Non-pigmented ciliary epithelial cell (primary cell): Measurements from ENCODE around the gene MAPK8IP2.

Experiments
- DNase-seq: peaks from one replicate; pipeline ENCODE4 v3.0.0-alpha.2; 2010; ENCODE audit warnings: low read depth

The MAPK8IP2 gene

DNA sequence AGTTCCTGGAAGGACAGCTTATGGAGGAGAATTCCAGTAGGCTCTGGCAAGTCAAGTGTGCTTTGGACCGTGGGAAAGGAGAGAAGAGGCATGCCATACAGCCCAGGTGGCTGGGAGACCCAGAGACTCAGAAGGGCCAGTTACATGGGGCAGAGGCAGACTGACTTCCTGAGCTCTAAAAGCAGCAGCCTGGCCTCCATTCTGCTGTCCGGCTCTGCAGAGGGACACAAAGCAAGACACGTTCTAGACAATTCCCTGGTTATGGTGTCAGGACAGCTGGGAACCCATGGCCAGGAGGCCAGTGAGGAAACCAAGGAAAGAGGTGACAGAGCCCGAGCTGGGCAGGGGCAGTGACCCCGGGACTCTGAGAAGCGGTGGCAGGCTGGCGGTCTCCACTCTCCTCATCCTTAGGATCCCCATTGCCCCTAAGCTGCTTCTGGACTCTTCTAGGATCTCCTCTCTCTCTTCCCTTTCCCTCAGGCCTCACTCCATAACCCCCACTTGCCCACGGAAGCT lies 25.1 kb upstream of the MAPK8IP2 start:
- DNase-seq = no peak

GRCh38 chr22:50576070-50576469 lies 24.5 kb upstream of the MAPK8IP2 start:
- no peak for DNase-seq

- DNase-seq = no peak
These were observed 23.5 kb upstream of the MAPK8IP2 start for GRCh38 chr22:50576806-50577696.

DNA sequence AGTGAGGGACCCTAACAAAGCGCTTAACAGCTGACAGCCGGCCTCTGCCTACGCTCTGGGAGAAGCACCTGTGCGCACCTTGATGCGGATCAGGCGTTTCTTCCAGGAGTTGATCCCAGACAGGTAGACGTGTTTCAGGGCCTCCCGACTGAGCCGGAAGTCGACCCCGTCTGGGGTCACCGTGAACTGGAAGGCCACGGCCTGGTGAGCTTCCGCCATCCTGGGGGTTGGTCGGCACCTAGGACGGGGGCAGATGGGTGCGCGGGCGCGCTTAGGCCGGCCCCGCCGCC lies 23.0 kb upstream of the MAPK8IP2 start:
- DNase-seq = no peak

GRCh38 chr22:50577987-50578775 lies 22.4 kb upstream of the MAPK8IP2 start, which contains the start of gene CPT1B:
Gene CPT1B (minus strand): TSS chr22:50578427. CDS start chr22:50577915, 512 bp downstream.
- DNase-seq = no peak

- no peak for DNase-seq
These were observed 21.8 kb upstream of the MAPK8IP2 start for GRCh38 chr22:50578776-50579310.

GRCh38 chr22:50579752-50580151 lies 20.8 kb upstream of the MAPK8IP2 start:
- DNase-seq = no peak

GRCh38 chr22:50581031-50581949 lies 19.3 kb upstream of the MAPK8IP2 start:
- DNase-seq = no peak

- no peak for DNase-seq
These were observed 18.6 kb upstream of the MAPK8IP2 start for GRCh38 chr22:50581950-50582492.

DNA sequence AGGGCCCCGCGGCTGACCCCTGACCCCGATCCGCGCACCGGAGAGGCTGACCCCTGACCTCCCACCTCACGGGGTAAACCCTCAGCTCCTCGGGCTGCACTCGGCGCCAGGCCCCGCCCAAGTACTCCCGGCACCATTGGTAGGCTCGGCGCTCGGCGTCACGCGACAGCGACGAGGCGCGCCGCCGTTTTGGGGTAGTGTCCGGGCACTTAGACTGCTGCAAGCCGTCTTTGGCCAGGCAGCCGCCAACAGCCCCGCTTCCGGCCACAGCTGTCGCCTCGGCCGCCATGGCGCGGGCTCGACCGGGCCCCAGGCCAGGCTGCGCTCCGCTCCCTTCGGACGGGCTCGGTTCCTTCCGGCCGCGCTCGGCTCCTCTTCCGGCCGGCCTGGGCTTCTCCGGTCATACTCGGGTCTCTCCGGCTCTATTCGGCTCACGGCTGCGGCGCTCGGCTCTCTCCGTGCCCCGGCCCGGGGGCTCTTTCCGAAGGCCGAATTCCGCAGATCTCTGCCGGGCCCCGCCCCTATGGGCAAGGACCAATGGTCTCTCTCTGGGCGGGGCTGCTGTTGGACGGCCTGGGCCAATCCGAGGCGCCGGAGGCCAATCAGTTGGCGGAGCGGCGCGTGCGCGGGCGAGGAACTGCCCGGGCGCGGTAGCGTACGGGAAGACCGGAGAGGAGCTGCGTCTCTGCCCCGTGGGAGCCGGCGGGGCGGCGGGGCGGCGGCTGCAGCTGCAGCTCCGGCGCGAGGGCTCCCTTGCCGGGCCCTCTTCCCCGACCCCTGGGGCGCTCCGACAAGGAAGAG lies 17.9 kb upstream of the MAPK8IP2 start, which contains the start of gene CHKB:
CHKB (minus strand) TSS at position 357 of the 801 bp plus-strand sequence; CDS start at position 289, 68 bp downstream.
- peak; percentile 80 for DNase-seq

- no peak for DNase-seq
These were observed 17.2 kb upstream of the MAPK8IP2 start for GRCh38 chr22:50583294-50583861.

DNA sequence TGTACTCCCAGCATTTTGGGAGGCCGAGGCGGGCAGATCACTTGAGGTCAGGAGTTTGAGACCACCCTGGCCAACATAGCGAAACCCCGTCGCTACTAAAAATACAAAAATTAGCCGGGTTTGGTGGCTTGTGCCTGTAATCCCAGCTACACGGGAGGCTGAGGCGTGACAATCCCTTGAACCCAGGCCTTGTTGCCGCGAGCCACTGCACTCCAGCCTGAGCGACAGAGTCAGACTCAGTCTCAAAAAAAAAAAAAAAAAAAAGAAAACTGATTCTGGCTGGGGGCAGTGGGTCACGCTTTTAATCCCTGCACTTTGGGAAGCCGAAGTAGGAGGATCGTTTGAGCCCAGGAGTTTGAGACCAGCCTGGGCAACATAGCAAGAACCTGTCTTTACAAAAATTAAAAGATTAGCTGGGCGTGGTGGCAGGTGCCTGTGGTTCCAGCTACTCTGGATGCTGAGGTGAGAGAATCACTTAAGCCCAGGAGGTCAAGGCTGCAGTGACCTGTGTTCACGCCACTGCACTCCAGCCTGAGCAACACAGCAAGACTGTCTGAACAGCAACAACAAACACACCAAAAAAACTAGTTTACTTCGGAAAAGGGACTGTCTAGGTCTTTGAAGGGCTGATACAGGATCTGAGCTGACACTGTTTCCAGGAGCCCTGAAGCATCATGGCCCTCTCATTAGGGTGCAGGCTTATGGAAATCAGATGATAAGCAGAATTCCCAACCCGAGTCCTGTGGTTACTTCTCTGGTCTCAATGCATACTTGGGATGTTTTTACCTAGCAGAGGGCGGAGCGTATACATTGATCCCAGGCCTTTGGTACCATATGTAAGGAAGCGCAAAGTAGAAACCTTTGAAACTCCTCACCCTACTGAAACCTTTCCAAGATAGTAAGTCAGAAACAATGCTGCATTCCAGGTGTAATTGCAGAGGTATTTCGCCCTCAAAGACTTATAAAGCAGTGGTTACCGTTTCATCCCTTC lies 16.2 kb upstream of the MAPK8IP2 start:
- no peak for DNase-seq

DNA sequence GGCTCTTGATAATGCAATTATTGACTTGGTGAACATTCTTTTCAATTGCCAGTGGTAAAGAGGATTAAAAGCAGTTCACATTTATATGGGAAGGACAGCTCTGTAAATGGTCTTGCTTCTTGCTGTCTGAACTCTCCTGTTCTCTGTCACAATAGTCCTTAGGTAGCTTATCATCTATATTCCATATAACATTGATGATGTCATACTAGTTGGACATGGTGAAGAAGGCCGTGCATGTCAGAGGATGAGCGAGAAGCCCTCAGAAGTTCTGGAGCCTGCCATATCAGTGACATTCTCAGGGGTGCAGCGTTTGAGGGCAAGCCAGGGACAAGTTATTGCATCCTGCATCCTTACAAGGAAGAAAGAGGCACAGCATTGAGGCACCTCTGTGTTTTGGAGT lies 15.4 kb upstream of the MAPK8IP2 start:
- DNase-seq = no peak

DNA sequence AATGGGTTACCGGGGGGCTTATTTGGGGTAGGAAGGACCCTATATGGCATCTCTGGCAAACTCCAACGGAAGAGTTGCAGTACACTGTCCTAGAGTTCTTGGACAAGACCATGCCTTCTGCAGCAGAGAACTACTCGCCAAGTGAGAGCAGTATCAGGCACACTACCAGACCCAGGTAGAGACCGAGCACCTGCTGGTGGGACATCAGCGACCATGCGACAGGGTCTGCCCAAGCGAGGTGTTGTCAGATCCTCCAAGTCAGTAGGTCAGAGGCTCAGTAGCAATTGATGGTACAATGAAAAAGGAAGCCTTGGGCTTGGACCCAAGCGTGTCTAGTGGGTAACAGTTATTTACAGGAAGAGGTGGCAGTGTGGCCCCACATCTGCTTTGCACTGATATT lies 14.8 kb upstream of the MAPK8IP2 start:
- DNase-seq = no peak

DNA sequence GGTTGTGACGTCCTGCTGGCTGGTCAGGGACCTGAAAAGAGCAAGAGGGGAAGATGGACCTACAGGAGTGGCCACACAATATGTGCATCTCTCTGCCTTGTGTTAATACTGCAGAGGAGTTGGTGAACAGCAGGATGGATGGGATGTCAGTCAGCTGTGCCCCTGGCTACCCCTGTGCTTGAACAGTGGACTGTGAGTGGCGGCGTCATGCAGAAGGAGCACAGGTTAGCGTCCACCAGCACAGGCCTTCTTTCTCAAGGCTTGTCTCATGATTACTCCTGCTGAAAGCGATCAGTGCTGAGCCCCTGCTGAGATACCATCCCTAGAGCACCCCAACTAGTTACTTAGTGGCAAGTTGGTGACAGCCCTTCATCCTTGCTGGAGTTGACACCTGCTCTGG lies 14.2 kb upstream of the MAPK8IP2 start:
- DNase-seq = no peak

DNA sequence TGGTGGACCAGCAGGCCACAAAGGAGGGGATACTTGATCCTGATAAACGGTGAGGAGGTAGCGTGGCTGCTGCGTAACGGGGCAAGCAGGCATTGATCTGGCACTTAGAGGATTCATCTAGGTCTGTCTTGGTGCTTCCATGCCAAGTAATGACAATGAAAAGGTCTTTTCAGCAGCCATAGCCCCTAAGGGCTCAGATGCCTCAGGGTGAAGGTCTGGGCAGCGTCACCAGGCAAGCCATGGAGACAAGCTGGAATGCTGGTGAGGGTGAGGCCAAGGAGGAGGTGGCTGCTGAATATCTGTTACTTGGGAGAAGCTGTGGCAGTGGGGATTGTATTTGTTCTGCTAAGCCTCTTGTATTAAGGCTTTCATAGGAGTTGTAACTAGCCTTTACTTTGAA lies 13.2 kb upstream of the MAPK8IP2 start:
- DNase-seq = no peak

DNA sequence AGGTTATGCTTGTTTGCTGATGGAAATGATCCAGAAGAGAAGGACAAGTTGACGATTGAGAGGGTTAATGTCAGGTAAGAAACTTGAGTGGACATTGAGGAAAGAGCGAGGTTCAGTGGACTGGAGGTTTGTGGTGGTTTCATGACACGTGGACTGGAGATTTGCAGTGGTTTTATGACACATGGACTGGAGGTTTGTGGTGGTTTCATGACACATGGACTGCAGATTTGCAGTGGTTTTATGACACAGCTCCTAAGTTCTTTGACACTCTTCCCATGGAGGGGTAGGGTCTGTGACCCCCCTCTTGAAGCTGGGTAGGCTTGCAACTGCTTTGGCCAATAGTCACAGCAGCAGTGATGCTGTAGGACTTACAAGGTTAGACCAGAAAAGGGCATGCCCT lies 5.4 kb upstream of the MAPK8IP2 start:
- no peak for DNase-seq

DNA sequence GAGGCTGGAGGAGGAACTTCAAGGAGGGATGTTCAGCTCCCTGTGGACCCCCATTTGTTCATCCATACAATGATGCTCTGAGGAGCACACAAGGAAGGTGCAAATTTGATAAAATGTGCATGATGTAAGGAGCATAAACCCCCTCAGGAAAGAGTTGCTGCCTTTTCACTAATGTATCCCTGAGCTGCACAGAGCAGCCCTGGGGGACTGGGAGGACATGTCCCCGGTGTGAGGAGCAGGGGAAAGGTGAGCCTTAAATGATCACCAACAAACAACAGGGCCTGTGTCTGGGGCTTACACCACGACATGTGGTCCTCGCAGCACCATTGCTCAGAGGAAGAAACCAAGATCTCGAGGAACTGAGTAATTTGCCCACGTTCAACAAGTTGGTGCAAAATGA lies 3.5 kb upstream of the MAPK8IP2 start:
- no peak for DNase-seq
